Hepatocyte (in vitro differentiated cells): Measurements from ENCODE around the gene LAMB2. TPM values are rescaled to one million over a fixed set of nuclear protein-coding genes. Genes with fewer than 3 reads are reported as not detected.

Experiments
- DNase-seq: peaks from one replicate; pipeline ENCODE4 v3.0.0-alpha.2; 2016; ENCODE audit warnings: low spot score
- H2AFZ ChIP-seq: fragments of 200-600 bp; sonication (generic); 2 replicates; pipeline ENCODE4 v1.6.0; 2016; ENCODE audit warnings: antibody characterized with exemption, mild to moderate bottlenecking
- H3K27ac ChIP-seq: fragments of 200-600 bp; sonication (generic); 2 replicates; pipeline ENCODE4 v1.5.1; 2016; ENCODE audit warnings: mild to moderate bottlenecking
- H3K27me3 ChIP-seq: fragments of 200-600 bp; sonication (generic); 2 replicates; pipeline ENCODE4 v1.6.1; 2016
- H3K36me3 ChIP-seq: fragments of 200-600 bp; sonication (generic); replicated peaks from 2 replicates; pipeline ENCODE4 v1.5.1; 2016; ENCODE audit warnings: low read depth; ENCODE audit not compliant: insufficient read depth
- H3K4me1 ChIP-seq: fragments of 200-600 bp; sonication (generic); 2 replicates; pipeline ENCODE4 v1.5.1; 2016; ENCODE audit warnings: mild to moderate bottlenecking, moderate library complexity; ENCODE audit not compliant: insufficient read depth
- H3K4me2 ChIP-seq: fragments of 200-600 bp; sonication (generic); 2 replicates; pipeline ENCODE4 v1.6.0; 2016
- H3K4me3 ChIP-seq: fragments of 200-600 bp; sonication (generic); 2 replicates; pipeline ENCODE4 v1.5.1; 2016; ENCODE audit warnings: mild to moderate bottlenecking
- H3K79me2 ChIP-seq: fragments of 200-600 bp; sonication (generic); 2 replicates; pipeline ENCODE4 v1.6.0; 2017; ENCODE audit warnings: mild to moderate bottlenecking
- H3K9me2 ChIP-seq: fragments of 200-600 bp; sonication (generic); replicated peaks from 2 replicates; pipeline ENCODE4 v1.6.0; 2017; ENCODE audit warnings: mild to moderate bottlenecking; ENCODE audit not compliant: insufficient read depth
- H3K9me3 ChIP-seq: fragments of 200-600 bp; sonication (generic); 2 replicates; pipeline ENCODE4 v1.5.1; 2016; ENCODE audit warnings: low read depth, mild to moderate bottlenecking
- H4K20me1 ChIP-seq: fragments of 200-600 bp; sonication (generic); 2 replicates; pipeline ENCODE4 v1.6.0; 2016; ENCODE audit warnings: mild to moderate bottlenecking; ENCODE audit not compliant: insufficient read depth, poor library complexity, severe bottlenecking
- EZH2 ChIP-seq: fragments of 200-600 bp; sonication (generic); IDR thresholded peaks from 2 replicates; pipeline ENCODE4 v1.6.1; 2016; ENCODE audit warnings: antibody characterized with exemption, mild to moderate bottlenecking, borderline replicate concordance
- EZH2phosphoT487 ChIP-seq: fragments of 200-600 bp; sonication (generic); IDR thresholded peaks from one replicate; pipeline ENCODE4 v1.6.1; 2018; ENCODE audit warnings: antibody characterized with exemption, mild to moderate bottlenecking, low read depth, moderate library complexity; ENCODE audit not compliant: unreplicated experiment, severe bottlenecking
- WGBS: methylation state at CpG from one replicate; pipeline ENCODE4 v1.1.6; 2016; ENCODE audit warnings: low lambda C conversion rate; ENCODE audit errors: missing lambda C conversion rate; 5-methylcytosine and 5-hydroxymethylcytosine counted together
- polyA plus RNA-seq: library from polyadenylated mRNA; unstranded; fragments of >200 nt; fragmentation: Nextera tagmentation; extraction: Ambion mirVana; gene quantifications from 2 replicates; pipeline ENCODE4 v1.2.1, GENCODE V29; 2016
- total RNA-seq: library from RNA; depleted of rRNA; stranded (reverse); fragments of >200 nt; gene quantifications from 2 replicates; pipeline ENCODE4 v1.2.3, GENCODE V29; 2014
- TF ChIP-seq, protein P1 (sequence below): fragments of 200-600 bp; sonication (generic); IDR thresholded peaks from 2 replicates; pipeline ENCODE4 v1.5.1; 2016; ENCODE audit warnings: antibody characterized with exemption, mild to moderate bottlenecking; ENCODE audit not compliant: poor library complexity

Gene LAMB2
- total and polyA plus RNA-seq, 2 experiments from 2014 or later = 396 to 437 TPM

DNA sequence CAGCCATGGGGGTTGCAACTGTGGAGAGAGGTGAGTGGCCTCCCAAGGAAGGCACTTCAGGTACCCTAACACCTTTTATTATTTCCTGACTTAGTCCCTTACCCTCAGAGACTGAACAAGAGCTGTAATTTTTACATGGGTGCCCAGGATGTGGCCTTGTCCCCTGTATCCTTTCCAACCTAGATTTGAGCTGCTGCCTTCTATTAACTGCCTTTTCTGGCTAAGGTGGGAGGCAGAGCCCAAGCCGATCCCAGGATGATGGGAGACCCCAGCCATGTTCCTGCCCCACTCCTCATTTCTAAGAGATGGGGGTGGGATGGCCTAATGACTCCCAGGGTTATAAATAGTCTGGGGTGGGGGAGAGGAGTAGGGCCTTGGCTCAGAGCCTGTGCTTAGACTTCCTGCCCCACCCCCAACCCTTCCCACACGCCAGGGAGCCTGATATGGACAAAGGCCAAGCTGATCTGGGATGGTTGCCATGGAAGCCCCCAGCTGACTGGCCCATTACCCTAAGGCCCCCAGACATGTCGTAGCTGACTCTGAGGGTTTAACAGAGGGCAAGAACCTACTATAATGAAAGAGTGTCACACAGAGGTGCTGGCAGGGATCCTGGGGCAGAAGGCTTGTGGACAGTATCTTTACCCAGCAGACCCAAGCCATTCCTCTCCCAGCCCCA is 40.4 kb upstream of the LAMB2 start:
- peak overlapping the region; percentile 97 for H3K4me2 ChIP-seq
- H3K79me2 ChIP-seq = peaks cover 40% of the 10 kb centered on the region
- H3K27me3 ChIP-seq = no peaks in the 10 kb centered on the region
- peak overlapping the region; percentile 92 for H3K27ac ChIP-seq
- H3K36me3 ChIP-seq = no peaks in the 10 kb centered on the region
- H3K4me3 ChIP-seq = no peak overlapping the region
- DNase-seq = peak; percentile 85
- H4K20me1 ChIP-seq = peaks cover 8% of the 10 kb centered on the region
- peaks cover 33% of the 10 kb centered on the region for H3K4me1 ChIP-seq
- H3K9me3 ChIP-seq = no peaks in the 10 kb centered on the region
- WGBS = 36% methylated on average over 3 of the region's 3 CpGs
- TF ChIP-seq EZH2 (no peak), EZH2phosphoT487 (no peak)
- TF ChIP-seq, protein P1, sequence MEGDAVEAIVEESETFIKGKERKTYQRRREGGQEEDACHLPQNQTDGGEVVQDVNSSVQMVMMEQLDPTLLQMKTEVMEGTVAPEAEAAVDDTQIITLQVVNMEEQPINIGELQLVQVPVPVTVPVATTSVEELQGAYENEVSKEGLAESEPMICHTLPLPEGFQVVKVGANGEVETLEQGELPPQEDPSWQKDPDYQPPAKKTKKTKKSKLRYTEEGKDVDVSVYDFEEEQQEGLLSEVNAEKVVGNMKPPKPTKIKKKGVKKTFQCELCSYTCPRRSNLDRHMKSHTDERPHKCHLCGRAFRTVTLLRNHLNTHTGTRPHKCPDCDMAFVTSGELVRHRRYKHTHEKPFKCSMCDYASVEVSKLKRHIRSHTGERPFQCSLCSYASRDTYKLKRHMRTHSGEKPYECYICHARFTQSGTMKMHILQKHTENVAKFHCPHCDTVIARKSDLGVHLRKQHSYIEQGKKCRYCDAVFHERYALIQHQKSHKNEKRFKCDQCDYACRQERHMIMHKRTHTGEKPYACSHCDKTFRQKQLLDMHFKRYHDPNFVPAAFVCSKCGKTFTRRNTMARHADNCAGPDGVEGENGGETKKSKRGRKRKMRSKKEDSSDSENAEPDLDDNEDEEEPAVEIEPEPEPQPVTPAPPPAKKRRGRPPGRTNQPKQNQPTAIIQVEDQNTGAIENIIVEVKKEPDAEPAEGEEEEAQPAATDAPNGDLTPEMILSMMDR = no peak
- H2AFZ ChIP-seq = no peak overlapping the region
- H3K9me2 ChIP-seq = no peaks in the 10 kb centered on the region

DNA sequence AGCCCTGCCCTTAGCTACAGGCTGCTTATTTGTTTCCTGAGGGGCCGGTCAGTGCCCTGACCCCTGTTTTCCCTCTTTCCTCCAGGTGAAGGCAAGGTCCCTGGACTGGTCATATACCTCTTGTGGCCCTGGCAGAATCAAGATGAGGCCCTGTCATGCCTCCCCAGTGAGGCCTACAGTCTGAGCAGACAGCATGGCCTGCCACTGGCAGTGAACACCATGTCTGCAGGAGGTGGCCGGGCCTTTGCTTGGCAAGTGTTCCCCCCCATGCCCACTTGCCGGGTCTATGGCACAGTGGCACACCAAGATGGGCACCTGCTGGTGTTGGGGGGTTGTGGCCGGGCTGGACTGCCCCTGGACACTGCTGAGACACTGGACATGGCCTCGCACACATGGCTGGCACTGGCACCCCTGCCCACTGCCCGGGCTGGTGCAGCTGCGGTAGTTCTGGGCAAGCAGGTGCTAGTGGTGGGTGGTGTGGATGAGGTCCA is 39.7 kb upstream of the LAMB2 start:
- WGBS = 86% methylated on average over 7 of the region's 7 CpGs
- Histone ChIP-seq H3K4me1 (peaks cover 33% of the 10 kb centered on the region), H3K9me2 (no peaks in the 10 kb centered on the region), H3K9me3 (no peaks in the 10 kb centered on the region), H3K27ac (peak overlapping the region; percentile 92), H2AFZ (no peak overlapping the region), H4K20me1 (peaks cover 8% of the 10 kb centered on the region), H3K79me2 (peaks cover 40% of the 10 kb centered on the region), H3K4me3 (no peak overlapping the region), H3K36me3 (no peaks in the 10 kb centered on the region), H3K27me3 (no peaks in the 10 kb centered on the region), H3K4me2 (peak overlapping the region; percentile 97)
- TF ChIP-seq EZH2phosphoT487 = no peak
- TF ChIP-seq, protein P1 = no peak
- no peak for TF ChIP-seq EZH2
- DNase-seq = no peak

DNA sequence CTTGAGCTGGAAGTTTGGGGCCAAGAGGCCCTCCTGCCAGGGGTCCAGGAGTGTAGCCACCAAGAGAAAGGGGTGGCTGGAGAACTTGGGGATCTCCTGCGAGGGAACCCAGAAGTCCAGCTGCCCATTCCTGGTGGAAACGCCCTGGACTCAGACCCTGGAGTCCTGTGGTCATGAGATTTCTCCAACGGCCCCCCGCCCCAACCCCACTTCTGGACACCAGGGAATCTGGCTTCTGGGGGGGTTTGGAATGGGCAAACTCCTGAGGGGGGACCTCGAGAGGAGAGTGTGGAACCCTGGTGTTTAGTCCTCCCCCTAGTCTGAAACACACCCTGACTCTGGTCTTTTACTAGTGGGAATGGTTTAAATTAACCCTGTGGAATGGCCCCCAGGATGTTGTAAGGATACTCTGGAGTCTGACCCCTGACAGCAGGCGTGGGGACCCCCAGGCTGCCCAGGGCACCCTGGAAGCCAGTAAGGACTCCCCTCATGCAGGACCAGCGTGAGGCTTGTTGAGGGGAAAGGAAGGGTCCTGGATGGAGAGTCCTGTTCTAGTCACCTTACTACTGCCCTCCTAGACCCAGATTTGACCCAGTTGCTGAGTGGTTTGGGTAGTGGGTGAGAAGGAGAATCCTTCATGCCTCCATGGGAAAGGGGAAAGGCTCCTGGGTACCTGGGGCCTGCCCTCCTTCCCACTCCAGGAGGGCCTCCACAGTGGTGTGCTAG is 39.1 kb upstream of the LAMB2 start:
- DNase-seq = no peak
- no peaks in the 10 kb centered on the region for H3K36me3 ChIP-seq
- H3K27me3 ChIP-seq = no peaks in the 10 kb centered on the region
- no peaks in the 10 kb centered on the region for H3K9me3 ChIP-seq
- peak overlapping the region; percentile 92 for H3K27ac ChIP-seq
- peaks cover 33% of the 10 kb centered on the region for H3K4me1 ChIP-seq
- peaks cover 8% of the 10 kb centered on the region for H4K20me1 ChIP-seq
- TF ChIP-seq EZH2phosphoT487 (no peak), EZH2 (no peak)
- peak overlapping the region; percentile 96 for H3K4me3 ChIP-seq
- WGBS = 34% methylated on average over 7 of the region's 7 CpGs
- peak overlapping the region; percentile 98 for H2AFZ ChIP-seq
- peaks cover 40% of the 10 kb centered on the region for H3K79me2 ChIP-seq
- H3K9me2 ChIP-seq = no peaks in the 10 kb centered on the region
- H3K4me2 ChIP-seq = peak overlapping the region; percentile 97

DNA sequence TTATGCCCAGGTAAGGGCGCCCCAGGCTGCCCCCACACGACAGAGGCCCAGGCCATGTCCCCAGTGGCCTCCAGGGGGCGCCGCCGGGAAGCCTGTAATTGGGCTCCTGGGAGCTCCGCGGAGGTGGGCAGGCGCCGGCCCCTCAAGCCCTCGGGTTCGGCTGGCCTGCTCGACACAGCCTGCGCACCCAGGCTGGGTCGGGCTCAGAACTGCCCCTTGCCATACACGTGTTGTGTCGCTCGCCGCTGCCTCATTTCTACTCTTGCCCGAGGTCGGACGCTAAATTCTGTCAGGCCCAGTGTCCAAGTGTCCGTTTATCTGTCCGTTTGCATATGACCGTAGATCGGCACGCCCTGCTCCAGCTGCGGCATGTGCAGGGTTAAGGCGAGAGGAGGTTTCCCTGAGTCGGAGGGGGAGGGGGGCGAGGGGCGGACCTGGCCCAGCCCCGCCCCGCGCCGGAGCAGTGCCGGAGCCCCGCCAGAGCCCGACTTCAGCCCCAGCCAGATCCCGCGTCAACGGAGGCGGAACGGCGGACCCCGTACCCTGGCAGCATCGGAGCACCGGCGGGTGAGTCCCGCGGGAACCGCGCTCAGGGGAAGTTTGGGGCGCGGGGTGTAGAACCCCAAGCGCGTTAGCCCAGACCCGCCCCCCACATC is 38.4 kb upstream of the LAMB2 start, which contains the start of gene KLHDC8B:
Gene KLHDC8B (plus strand): TSS at position 480 of the 656 bp plus-strand sequence. CDS start 1,172 bp downstream, outside the sequence.
- 2% methylated on average over 49 of the region's 57 CpGs for WGBS
- H3K9me2 ChIP-seq = no peaks in the 10 kb centered on the region
- H2AFZ ChIP-seq = peak within 1 kb of the TSS; percentile 98

More for the DNA sequence above, 38.4 kb upstream of the LAMB2 start, which contains the start of gene KLHDC8B:
- H3K27ac ChIP-seq = peak within 1 kb of the TSS; percentile 92
- peak within 1 kb of the TSS; percentile 97 for H3K4me2 ChIP-seq
- no peaks in the 10 kb centered on the region for H3K27me3 ChIP-seq
- peaks cover 8% of the 10 kb centered on the region for H4K20me1 ChIP-seq
- peaks cover 39% of the 10 kb centered on the region for H3K4me1 ChIP-seq
- no peaks in the 10 kb centered on the region for H3K36me3 ChIP-seq
- DNase-seq = peak; percentile 94
- H3K4me3 ChIP-seq = peak within 1 kb of the TSS; percentile 96
- H3K9me3 ChIP-seq = no peaks in the 10 kb centered on the region
- peaks cover 45% of the 10 kb centered on the region for H3K79me2 ChIP-seq
- no peak for TF ChIP-seq EZH2
- TF ChIP-seq, protein P1 = peak; percentile 97
